GM18508 (cell line): ENCODE data around the gene DCDC2B.

Source experiments
- ATAC-seq: cut with Tn5 transposase; IDR thresholded peaks from one replicate; pipeline ENCODE4 v1.9.1; 2021; ENCODE audit warnings: moderate number of reproducible peaks; ENCODE audit not compliant: insufficient read depth, unreplicated experiment

Gene DCDC2B

GRCh38 chr1:32221980-32222755, 13.3 kb downstream of the DCDC2B start, which contains the start of the genes EIF3I and TMEM234:
TSS of gene EIF3I (plus strand) at chr1:32222407. CDS start at chr1:32222442, 35 bp downstream.
TSS of gene TMEM234 (minus strand) at chr1:32222353. CDS start at chr1:32222322, 31 bp downstream.
- ATAC-seq: peak; percentile 65

- no peak for ATAC-seq
These were observed 14.8 kb downstream of the DCDC2B start for GRCh38 chr1:32223683-32224082.

GRCh38 chr1:32224285-32224684, 15.4 kb downstream of the DCDC2B start:
- ATAC-seq: no peak

- ATAC-seq: no peak
These were observed 19.9 kb downstream of the DCDC2B start for GRCh38 chr1:32228771-32229170.

- no peak for ATAC-seq
These were observed 23.0 kb downstream of the DCDC2B start for GRCh38 chr1:32231843-32232432.

- no peak for ATAC-seq
These were observed 23.8 kb downstream of the DCDC2B start for GRCh38 chr1:32232558-32233304.

- ATAC-seq: no peak
These were observed 25.9 kb downstream of the DCDC2B start for GRCh38 chr1:32234792-32235191.

- ATAC-seq: no peak
These were observed 30.4 kb downstream of the DCDC2B start for GRCh38 chr1:32239337-32239736.

GRCh38 chr1:32239790-32240139, 30.9 kb downstream of the DCDC2B start:
- ATAC-seq: no peak

- ATAC-seq: no peak
These were observed 31.5 kb downstream of the DCDC2B start for GRCh38 chr1:32240140-32240951.

GRCh38 chr1:32241001-32241763, 32.3 kb downstream of the DCDC2B start:
- ATAC-seq: no peak

- no peak for ATAC-seq
These were observed 33.5 kb downstream of the DCDC2B start for GRCh38 chr1:32242341-32242851.

GRCh38 chr1:32246888-32247273, 38.0 kb downstream of the DCDC2B start, which contains the start of gene FAM167B:
TSS of gene FAM167B (plus strand) at chr1:32247222. CDS start at chr1:32247422, 200 bp downstream.
- no peak for ATAC-seq

GRCh38 chr1:32247452-32247851, 38.6 kb downstream of the DCDC2B start:
- ATAC-seq: no peak

GRCh38 chr1:32247983-32248889, 39.3 kb downstream of the DCDC2B start:
- ATAC-seq: no peak

GRCh38 chr1:32249831-32250525, 41.1 kb downstream of the DCDC2B start:
- ATAC-seq: peak; percentile 36

- ATAC-seq: no peak
These were observed 42.2 kb downstream of the DCDC2B start, which contains the start of gene LCK for GRCh38 chr1:32250893-32251716. TSS of gene LCK (plus strand) at chr1:32251265. CDS start at chr1:32274330, 23,065 bp downstream.
